HepG2 (cell line): ENCODE results near the gene CA12. TPM values are rescaled to one million over a fixed set of nuclear protein-coding genes. Genes with fewer than 3 reads are reported as not detected.

Experiments used
- ASH2L ChIP-seq: fragments of 300-600, 200-600 bp; sonication (generic); IDR thresholded peaks from 2 replicates; pipeline ENCODE4 v1.7.0; 2017; ENCODE audit warnings: low read depth, mild to moderate bottlenecking, moderate library complexity, mixed read lengths, low read length; ENCODE audit not compliant: insufficient read length
- ELF3 ChIP-seq: IDR thresholded peaks from 2 replicates; pipeline ENCODE4 v1.6.1; 2016; ENCODE audit warnings: missing genetic modification reagents, missing compliant biosample characterization
- HDAC1 ChIP-seq: sonication (generic); formaldehyde crosslinking; IDR thresholded peaks from 2 replicates; pipeline ENCODE4 v1.5.1; 2020; ENCODE audit warnings: mild to moderate bottlenecking, missing genetic modification reagents
- HMGXB3 ChIP-seq: sonication (generic); formaldehyde crosslinking; IDR thresholded peaks from 2 replicates; pipeline ENCODE4 v1.4.0; 2020; ENCODE audit warnings: missing genetic modification reagents, borderline replicate concordance
- MED1 ChIP-seq: sonication (generic); formaldehyde crosslinking; IDR thresholded peaks from 2 replicates; pipeline ENCODE4 v1.4.0; 2020; ENCODE audit warnings: missing genetic modification reagents
- MEF2D ChIP-seq: sonication (generic); formaldehyde crosslinking; IDR thresholded peaks from 2 replicates; pipeline ENCODE4 v1.5.1; 2020; ENCODE audit warnings: mild to moderate bottlenecking, missing genetic modification reagents
- MNT ChIP-seq: fragments of 450-650 bp; IDR thresholded peaks from 2 replicates; pipeline ENCODE4 v1.6.1; 2016
- MTF1 ChIP-seq: sonication (generic); formaldehyde crosslinking; IDR thresholded peaks from 2 replicates; pipeline ENCODE4 v1.5.0; 2020; ENCODE audit warnings: missing genetic modification reagents
- SMARCE1 ChIP-seq: fragments of 450-650 bp; IDR thresholded peaks from 2 replicates; pipeline ENCODE4 v1.6.1; 2017; ENCODE audit warnings: borderline replicate concordance
- SP2 ChIP-seq: sonication (generic); formaldehyde crosslinking; IDR thresholded peaks from 2 replicates; pipeline ENCODE4 v1.5.1; 2020; ENCODE audit warnings: mild to moderate bottlenecking, missing genetic modification reagents
- ZFP1 ChIP-seq: IDR thresholded peaks from 2 replicates; pipeline ENCODE4 v1.6.1; 2016
- ZNF234 ChIP-seq: sonication (generic); formaldehyde crosslinking; conservative IDR thresholded peaks from 2 replicates; pipeline ENCODE4 v1.5.1; 2020; ENCODE audit warnings: mild to moderate bottlenecking, missing genetic modification reagents
- ZNF441 ChIP-seq: sonication (generic); formaldehyde crosslinking; IDR thresholded peaks from 2 replicates; pipeline ENCODE4 v1.7.0; 2021; ENCODE audit warnings: missing genetic modification reagents, borderline replicate concordance
- ZNF512 ChIP-seq: sonication (generic); formaldehyde crosslinking; IDR thresholded peaks from 2 replicates; pipeline ENCODE4 v1.4.0; 2020; ENCODE audit warnings: mild to moderate bottlenecking, missing genetic modification reagents
- ZNF513 ChIP-seq: sonication (generic); formaldehyde crosslinking; conservative IDR thresholded peaks from 2 replicates; pipeline ENCODE4 v1.5.0; 2020; ENCODE audit warnings: missing genetic modification reagents
- ZNF543 ChIP-seq: sonication (generic); formaldehyde crosslinking; IDR thresholded peaks from 2 replicates; pipeline ENCODE4 v1.4.0; 2020; ENCODE audit warnings: mild to moderate bottlenecking, missing genetic modification reagents
- ZNF556 ChIP-seq: sonication (generic); formaldehyde crosslinking; IDR thresholded peaks from 2 replicates; pipeline ENCODE4 v1.4.0; 2020; ENCODE audit warnings: mild to moderate bottlenecking, missing genetic modification reagents, borderline replicate concordance
- ZNF720 ChIP-seq: sonication (generic); formaldehyde crosslinking; IDR thresholded peaks from 2 replicates; pipeline ENCODE4 v1.4.0; 2020; ENCODE audit warnings: missing genetic modification reagents
- ZNF790 ChIP-seq: sonication (generic); formaldehyde crosslinking; IDR thresholded peaks from 2 replicates; pipeline ENCODE4 v1.8.0; 2022; ENCODE audit warnings: missing genetic modification reagents, mild to moderate bottlenecking, borderline replicate concordance
- ZNF792 ChIP-seq: IDR thresholded peaks from 2 replicates; pipeline ENCODE4 v1.6.1; 2016
- ZNF878 ChIP-seq: sonication (generic); formaldehyde crosslinking; IDR thresholded peaks from 2 replicates; pipeline ENCODE4 v1.8.1; 2023; ENCODE audit warnings: mild to moderate bottlenecking, missing genetic modification reagents, moderate library complexity
- polyA plus RNA-seq, 8 experiments: library from polyadenylated mRNA; depleted of rRNA in 3 of 8; stranded (reverse) in 7 of 8; unstranded in 1 of 8; fragments of >200 nt; fragmentation: Illumina TruSeq in 4 of 8; extraction: Trizol in 4 of 8; gene quantifications; 2 replicates each; pipeline versions ENCODE4 v1.2.1 to v1.2.3, GENCODE V29; 2011 to 2016; ENCODE audit warnings: low read depth in 4 of 8, missing spikeins in 1 of 8, mixed read lengths in 1 of 8; ENCODE audit not compliant: insufficient read depth in 1 of 8
- total RNA-seq, 5 experiments: library from RNA; depleted of rRNA; stranded (reverse); fragments of >200 nt; fragmentation: Illumina TruSeq; extraction: Trizol; gene quantifications; 2 replicates each; pipeline ENCODE4 v1.2.3, GENCODE V29; 2016; ENCODE audit warnings: low read depth in 1 of 5

CA12 gene
- total and polyA plus RNA-seq, 2 of the 13 experiments (the other 11 are each of a cell fraction or from before 2014, with no cell fraction given) = 0.07 to 0.20 TPM

GRCh38 chr15:63401714-63402497 lies 20.3 kb upstream of the CA12 start (continued):
- no peak for TF ChIP-seq ZNF441 (CRISPR knock-in tag)
- no peak for TF ChIP-seq ASH2L
- 0 out of 2 replicates have a peak, but pooled peaks have one; percentile 40 for TF ChIP-seq ELF3 (CRISPR knock-in tag)
- no peak for TF ChIP-seq SMARCE1
- no peak for TF ChIP-seq ZNF792 (CRISPR knock-in tag)
- TF ChIP-seq ZNF513 (CRISPR knock-in tag) = no peak
- TF ChIP-seq ZNF512 (CRISPR knock-in tag) = no peak
- peak; percentile 34; the same call in 1 of the 2 replicates for TF ChIP-seq ZNF878
- TF ChIP-seq ZNF543 = no peak
- no peak for TF ChIP-seq HMGXB3 (CRISPR knock-in tag)
- TF ChIP-seq HDAC1 (CRISPR knock-in tag) = peak; percentile 45; the same call in 1 of the 2 replicates
- TF ChIP-seq ZNF720 (CRISPR knock-in tag) = no peak
- TF ChIP-seq ZNF790 (CRISPR knock-in tag) = no peak
- 0 out of 2 replicates have a peak, but pooled peaks have one; percentile 27 for TF ChIP-seq MED1
- peak; percentile 29; the same call in 1 of the 2 replicates for TF ChIP-seq MNT
- no peak for TF ChIP-seq MTF1
- TF ChIP-seq ZFP1 (CRISPR knock-in tag) = no peak
- TF ChIP-seq MEF2D (CRISPR knock-in tag) = 0 out of 2 replicates have a peak, but pooled peaks have one; percentile 32
- no peak for TF ChIP-seq SP2 (CRISPR knock-in tag)
- TF ChIP-seq ZNF556 = no peak
- no peak for TF ChIP-seq ZNF234 (CRISPR knock-in tag)
